GM12892 (cell line): Measurements from ENCODE around the gene RSU1.

Experiments used
- POLR2A ChIP-seq: IDR thresholded peaks from 2 replicates; pipeline ENCODE4 v1.6.1; 2011; ENCODE audit warnings: low read depth, low read length, control low read depth
- TAF1 ChIP-seq: IDR thresholded peaks from 2 replicates; pipeline ENCODE4 v1.6.1; 2011; ENCODE audit warnings: low read depth, mild to moderate bottlenecking, control low read depth, low read length, borderline replicate concordance

- TF ChIP-seq POLR2A: no peak
- no peak for TF ChIP-seq TAF1
These were observed 55.9 kb downstream of the RSU1 start for GRCh38 chr10:16761300-16761699.
